HEK293 (cell line): ENCODE results near the gene PRDM7.

Experiments used
- HIC1 ChIP-seq: fragments of 450-650 bp; formaldehyde crosslinking; IDR thresholded peaks from 2 replicates; pipeline ENCODE4 v1.5.1; 2016; ENCODE audit warnings: missing biosample characterization, missing genetic modification characterization
- KLF1 ChIP-seq: fragments of 450-650 bp; formaldehyde crosslinking; IDR thresholded peaks from 2 replicates; pipeline ENCODE4 v1.5.1; 2016; ENCODE audit warnings: missing biosample characterization, missing genetic modification characterization
- KLF9 ChIP-seq: fragments of 450-650 bp; formaldehyde crosslinking; IDR thresholded peaks from 2 replicates; pipeline ENCODE4 v1.5.1; 2016; ENCODE audit warnings: missing biosample characterization, missing genetic modification characterization, low read depth
- MEIS1 ChIP-seq: sonication (generic); formaldehyde crosslinking; IDR thresholded peaks from 2 replicates; pipeline ENCODE4 v1.8.1; 2022; ENCODE audit warnings: missing genetic modification reagents, mild to moderate bottlenecking, borderline replicate concordance
- PRDM1 ChIP-seq: fragments of 450-650 bp; formaldehyde crosslinking; IDR thresholded peaks from 2 replicates; pipeline ENCODE4; 2016; ENCODE audit warnings: missing biosample characterization, missing genetic modification characterization
- SCRT1 ChIP-seq: fragments of 450-650 bp; formaldehyde crosslinking; IDR thresholded peaks from 2 replicates; pipeline ENCODE4 v1.5.1; 2016; ENCODE audit warnings: missing biosample characterization, missing genetic modification characterization, borderline replicate concordance
- ZBTB20 ChIP-seq: fragments of 450-650 bp; formaldehyde crosslinking; IDR thresholded peaks from 2 replicates; pipeline ENCODE4 v1.5.1; 2016; ENCODE audit warnings: missing biosample characterization, missing genetic modification characterization
- ZBTB44 ChIP-seq: fragments of 450-650 bp; IDR thresholded peaks from 2 replicates; pipeline ENCODE4 v1.5.1; 2018; ENCODE audit warnings: missing biosample characterization, mild to moderate bottlenecking, missing genetic modification characterization
- ZNF114 ChIP-seq: fragments of 450-650 bp; formaldehyde crosslinking; IDR thresholded peaks from 2 replicates; pipeline ENCODE4 v1.5.0; 2017; ENCODE audit warnings: missing biosample characterization, missing genetic modification characterization
- ZNF184 ChIP-seq: fragments of 450-650 bp; IDR thresholded peaks from 2 replicates; pipeline ENCODE4 v1.5.1; 2018; ENCODE audit warnings: missing biosample characterization, mild to moderate bottlenecking, missing genetic modification characterization
- ZNF2 ChIP-seq: fragments of 450-650 bp; formaldehyde crosslinking; IDR thresholded peaks from 2 replicates; pipeline ENCODE4 v1.5.1; 2016; ENCODE audit warnings: missing biosample characterization, missing genetic modification characterization
- ZNF202 ChIP-seq: fragments of 450-650 bp; formaldehyde crosslinking; IDR thresholded peaks from 2 replicates; pipeline ENCODE4 v1.5.1; 2016; ENCODE audit warnings: missing biosample characterization, missing genetic modification characterization, borderline replicate concordance
- ZNF239 ChIP-seq: fragments of 450-650 bp; formaldehyde crosslinking; IDR thresholded peaks from 2 replicates; pipeline ENCODE4 v1.5.1; 2016; ENCODE audit warnings: missing biosample characterization, missing genetic modification characterization
- ZNF248 ChIP-seq: fragments of 450-650 bp; formaldehyde crosslinking; IDR thresholded peaks from 2 replicates; pipeline ENCODE4 v1.5.1; 2017; ENCODE audit warnings: missing biosample characterization, missing genetic modification characterization
- ZNF280C ChIP-seq: fragments of 450-650 bp; formaldehyde crosslinking; IDR thresholded peaks from 2 replicates; pipeline ENCODE4 v1.5.1; 2016; ENCODE audit warnings: missing biosample characterization, missing genetic modification characterization
- ZNF324 ChIP-seq: fragments of 450-650 bp; formaldehyde crosslinking; IDR thresholded peaks from 2 replicates; pipeline ENCODE4 v1.5.1; 2016; ENCODE audit warnings: missing biosample characterization, missing genetic modification characterization
- ZNF426 ChIP-seq: fragments of 450-650 bp; formaldehyde crosslinking; IDR thresholded peaks from 2 replicates; pipeline ENCODE4 v1.5.1; 2017; ENCODE audit warnings: missing biosample characterization, missing genetic modification characterization, mild to moderate bottlenecking, inconsistent platforms, moderate library complexity
- ZNF48 ChIP-seq: fragments of 450-650 bp; formaldehyde crosslinking; IDR thresholded peaks from 2 replicates; pipeline ENCODE4 v1.5.1; 2016; ENCODE audit warnings: missing biosample characterization, missing genetic modification characterization
- ZNF623 ChIP-seq: fragments of 450-650 bp; formaldehyde crosslinking; IDR thresholded peaks from 2 replicates; pipeline ENCODE4 v1.5.1; 2016; ENCODE audit warnings: missing biosample characterization, missing genetic modification characterization
- ZNF624 ChIP-seq: fragments of 450-650 bp; formaldehyde crosslinking; IDR thresholded peaks from 2 replicates; pipeline ENCODE4 v1.5.1; 2017; ENCODE audit warnings: missing biosample characterization, missing genetic modification characterization
- ZNF76 ChIP-seq: fragments of 450-650 bp; formaldehyde crosslinking; IDR thresholded peaks from 2 replicates; pipeline ENCODE4; 2016; ENCODE audit warnings: low read depth, missing biosample characterization, missing genetic modification characterization, borderline replicate concordance
- ZNF785 ChIP-seq: fragments of 450-650 bp; formaldehyde crosslinking; IDR thresholded peaks from 2 replicates; pipeline ENCODE4 v1.5.1; 2016; ENCODE audit warnings: missing biosample characterization, missing genetic modification characterization
- ZXDB ChIP-seq: fragments of 450-650 bp; formaldehyde crosslinking; IDR thresholded peaks from 2 replicates; pipeline ENCODE4 v1.5.1; 2016; ENCODE audit warnings: missing biosample characterization, missing genetic modification characterization
- TF ChIP-seq, protein P1 (sequence below): fragments of 450-650 bp; formaldehyde crosslinking; IDR thresholded peaks from 2 replicates; pipeline ENCODE4 v1.5.1; 2016; ENCODE audit warnings: missing biosample characterization, missing genetic modification characterization
- TF ChIP-seq, protein P2 (sequence below): fragments of 450-650 bp; formaldehyde crosslinking; conservative IDR thresholded peaks from 2 replicates; pipeline ENCODE4 v1.5.1; 2016; ENCODE audit warnings: low read depth, missing biosample characterization, missing genetic modification characterization
- TF ChIP-seq, protein P3 (sequence below): fragments of 450-650 bp; formaldehyde crosslinking; optimal IDR thresholded peaks from 2 replicates; pipeline ENCODE3; 2016; ENCODE audit warnings: missing biosample characterization, mild to moderate bottlenecking, missing genetic modification characterization

The PRDM7 gene

DNA sequence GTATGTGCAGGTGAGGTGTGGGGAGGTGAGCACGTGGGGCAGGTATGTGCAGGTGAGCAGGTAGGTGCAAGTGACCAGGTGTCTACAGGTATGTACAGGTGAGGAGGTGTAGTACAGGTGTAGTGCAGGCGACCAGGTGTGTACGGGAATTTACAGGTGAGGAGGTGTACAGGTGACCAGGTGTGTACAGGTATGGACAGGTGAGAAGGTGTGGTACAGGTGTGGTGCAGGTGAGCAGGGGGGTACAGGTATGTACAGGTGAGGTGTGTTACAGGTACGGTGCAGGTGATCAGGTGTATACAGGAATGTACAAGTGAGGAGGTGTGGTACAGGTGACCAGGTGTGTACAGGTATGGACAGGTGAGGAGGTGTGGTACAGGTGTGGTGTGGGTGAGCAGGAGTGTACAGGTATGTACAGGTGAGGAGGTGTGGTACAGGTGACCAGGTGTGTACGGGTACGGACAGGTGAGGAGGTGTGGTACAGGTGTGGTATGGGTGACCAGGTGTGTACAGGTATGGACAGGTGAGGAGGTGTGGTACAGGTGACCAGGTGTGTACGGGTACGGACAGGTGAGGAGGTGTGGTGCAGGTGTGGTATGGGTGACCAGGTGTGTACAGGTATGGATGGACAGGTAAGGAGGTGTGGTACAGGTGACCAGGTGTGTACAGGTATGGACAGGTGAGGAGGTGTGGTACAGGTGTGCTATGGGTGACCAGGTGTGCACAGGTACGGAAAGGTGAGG is 45.0 kb downstream of the PRDM7 start (continued):
- TF ChIP-seq, protein P1, sequence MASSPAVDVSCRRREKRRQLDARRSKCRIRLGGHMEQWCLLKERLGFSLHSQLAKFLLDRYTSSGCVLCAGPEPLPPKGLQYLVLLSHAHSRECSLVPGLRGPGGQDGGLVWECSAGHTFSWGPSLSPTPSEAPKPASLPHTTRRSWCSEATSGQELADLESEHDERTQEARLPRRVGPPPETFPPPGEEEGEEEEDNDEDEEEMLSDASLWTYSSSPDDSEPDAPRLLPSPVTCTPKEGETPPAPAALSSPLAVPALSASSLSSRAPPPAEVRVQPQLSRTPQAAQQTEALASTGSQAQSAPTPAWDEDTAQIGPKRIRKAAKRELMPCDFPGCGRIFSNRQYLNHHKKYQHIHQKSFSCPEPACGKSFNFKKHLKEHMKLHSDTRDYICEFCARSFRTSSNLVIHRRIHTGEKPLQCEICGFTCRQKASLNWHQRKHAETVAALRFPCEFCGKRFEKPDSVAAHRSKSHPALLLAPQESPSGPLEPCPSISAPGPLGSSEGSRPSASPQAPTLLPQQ (tag by site-specific recombination), result no peak
- TF ChIP-seq HIC1 (no peak), ZNF76 (tag by site-specific recombination) (no peak), SCRT1 (tag by site-specific recombination) (peak; percentile 44; the same call in 1 of the 2 replicates), ZNF2 (no peak), ZNF202 (no peak), ZXDB (tag by site-specific recombination) (no peak), ZNF785 (tag by site-specific recombination) (no peak), ZNF239 (peak; percentile 20; the same call in 1 of the 2 replicates), ZNF184 (tag by site-specific recombination) (no peak), ZNF248 (tag by site-specific recombination) (no peak), PRDM1 (tag by site-specific recombination) (no peak), ZNF324 (no peak), ZNF623 (tag by site-specific recombination) (no peak), ZBTB44 (tag by site-specific recombination) (no peak), ZNF624 (no peak), MEIS1 (CRISPR knock-in tag) (no peak), ZNF280C (tag by site-specific recombination) (no peak), KLF9 (tag by site-specific recombination) (peak; percentile 54; the same call in 1 of the 2 replicates), ZNF48 (tag by site-specific recombination) (no peak), ZBTB20 (tag by site-specific recombination) (no peak), ZNF426 (tag by site-specific recombination) (no peak), KLF1 (no peak), ZNF114 (tag by site-specific recombination) (no peak)
- TF ChIP-seq, protein P2, sequence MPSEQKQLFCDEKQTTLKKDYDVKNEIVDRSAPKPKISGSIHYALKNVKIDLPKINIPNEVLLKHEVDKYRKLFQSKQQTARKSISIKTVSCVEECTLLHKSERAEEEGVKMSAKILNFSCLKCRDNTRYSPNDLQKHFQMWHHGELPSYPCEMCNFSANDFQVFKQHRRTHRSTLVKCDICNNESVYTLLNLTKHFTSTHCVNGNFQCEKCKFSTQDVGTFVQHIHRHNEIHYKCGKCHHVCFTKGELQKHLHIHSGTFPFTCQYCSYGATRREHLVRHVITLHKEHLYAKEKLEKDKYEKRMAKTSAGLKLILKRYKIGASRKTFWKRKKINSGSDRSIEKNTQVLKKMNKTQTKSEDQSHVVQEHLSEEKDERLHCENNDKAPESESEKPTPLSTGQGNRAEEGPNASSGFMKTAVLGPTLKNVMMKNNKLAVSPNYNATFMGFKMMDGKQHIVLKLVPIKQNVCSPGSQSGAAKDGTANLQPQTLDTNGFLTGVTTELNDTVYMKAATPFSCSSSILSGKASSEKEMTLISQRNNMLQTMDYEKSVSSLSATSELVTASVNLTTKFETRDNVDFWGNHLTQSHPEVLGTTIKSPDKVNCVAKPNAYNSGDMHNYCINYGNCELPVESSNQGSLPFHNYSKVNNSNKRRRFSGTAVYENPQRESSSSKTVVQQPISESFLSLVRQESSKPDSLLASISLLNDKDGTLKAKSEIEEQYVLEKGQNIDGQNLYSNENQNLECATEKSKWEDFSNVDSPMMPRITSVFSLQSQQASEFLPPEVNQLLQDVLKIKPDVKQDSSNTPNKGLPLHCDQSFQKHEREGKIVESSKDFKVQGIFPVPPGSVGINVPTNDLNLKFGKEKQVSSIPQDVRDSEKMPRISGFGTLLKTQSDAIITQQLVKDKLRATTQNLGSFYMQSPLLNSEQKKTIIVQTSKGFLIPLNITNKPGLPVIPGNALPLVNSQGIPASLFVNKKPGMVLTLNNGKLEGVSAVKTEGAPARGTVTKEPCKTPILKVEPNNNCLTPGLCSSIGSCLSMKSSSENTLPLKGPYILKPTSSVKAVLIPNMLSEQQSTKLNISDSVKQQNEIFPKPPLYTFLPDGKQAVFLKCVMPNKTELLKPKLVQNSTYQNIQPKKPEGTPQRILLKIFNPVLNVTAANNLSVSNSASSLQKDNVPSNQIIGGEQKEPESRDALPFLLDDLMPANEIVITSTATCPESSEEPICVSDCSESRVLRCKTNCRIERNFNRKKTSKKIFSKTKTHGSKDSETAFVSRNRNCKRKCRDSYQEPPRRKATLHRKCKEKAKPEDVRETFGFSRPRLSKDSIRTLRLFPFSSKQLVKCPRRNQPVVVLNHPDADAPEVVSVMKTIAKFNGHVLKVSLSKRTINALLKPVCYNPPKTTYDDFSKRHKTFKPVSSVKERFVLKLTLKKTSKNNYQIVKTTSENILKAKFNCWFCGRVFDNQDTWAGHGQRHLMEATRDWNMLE, result no peak
- TF ChIP-seq, protein P3, sequence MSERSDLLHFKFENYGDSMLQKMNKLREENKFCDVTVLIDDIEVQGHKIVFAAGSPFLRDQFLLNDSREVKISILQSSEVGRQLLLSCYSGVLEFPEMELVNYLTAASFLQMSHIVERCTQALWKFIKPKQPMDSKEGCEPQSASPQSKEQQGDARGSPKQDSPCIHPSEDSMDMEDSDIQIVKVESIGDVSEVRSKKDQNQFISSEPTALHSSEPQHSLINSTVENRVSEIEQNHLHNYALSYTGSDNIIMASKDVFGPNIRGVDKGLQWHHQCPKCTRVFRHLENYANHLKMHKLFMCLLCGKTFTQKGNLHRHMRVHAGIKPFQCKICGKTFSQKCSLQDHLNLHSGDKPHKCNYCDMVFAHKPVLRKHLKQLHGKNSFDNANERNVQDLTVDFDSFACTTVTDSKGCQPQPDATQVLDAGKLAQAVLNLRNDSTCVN, result peak; percentile 1
